ENCODE results near the gene PKHD1.

- TF ChIP-seq E2F6 (IDR thresholded peaks at IDR 0.05) (no peak), EGR1 (IDR thresholded peaks at IDR 0.05; ENCODE audit: borderline replicate concordance, low read depth, low read length) (no peak), BCL11A (IDR thresholded peaks at IDR 0.05; ENCODE audit: low read depth in 2 of 2, low read length in 2 of 2) (no peak), CTCF (IDR thresholded peaks at IDR 0.05; ENCODE audit: control extremely low read depth in 1 of 3, insufficient read depth in 1 of 3, low read depth in 1 of 3, low read length in 3 of 3) (no peak), EP300 (IDR thresholded peaks at IDR 0.05; ENCODE audit: borderline replicate concordance in 1 of 2, low read depth in 2 of 2, low read length in 2 of 2) (no peak), RAD21 (IDR thresholded peaks at IDR 0.05 in 1 of 2, conservative IDR thresholded peaks at IDR 0.05 in 1 of 2; ENCODE audit: low read depth in 2 of 2, low read length in 2 of 2) (no peak), RFX5 (IDR thresholded peaks at IDR 0.05; ENCODE audit: borderline replicate concordance, low read depth, low read length) (no peak), SP1 (IDR thresholded peaks at IDR 0.05; ENCODE audit: low read depth, low read length) (no peak), NRF1 (IDR thresholded peaks at IDR 0.05; ENCODE audit: low read depth, low read length) (no peak), EZH2 (IDR thresholded peaks at IDR 0.05; ENCODE audit: low read depth, low read length, severe bottlenecking) (no peak), SIN3A (conservative IDR thresholded peaks at IDR 0.05 in 1 of 2, IDR thresholded peaks at IDR 0.05 in 1 of 2; ENCODE audit: low read depth in 1 of 2, low read length in 2 of 2) (no peak)
Observed at GRCh38 chr6:51893366-51893765, 194.0 kb downstream of the PKHD1 start.

Measured in H1 (cell line).